GM21619 (cell line): ENCODE measurements around the gene PITPNM3.

ENCODE experiments used
- ATAC-seq: cut with Tn5 transposase; IDR thresholded peaks from one replicate; pipeline ENCODE4 v1.9.1; 2021; ENCODE audit not compliant: unreplicated experiment

PITPNM3 gene

GRCh38 chr17:6465206-6466003 is 91.0 kb downstream of the PITPNM3 start:
- ATAC-seq: no peak

- no peak for ATAC-seq
These were observed 91.8 kb downstream of the PITPNM3 start for GRCh38 chr17:6464446-6465041.

GRCh38 chr17:6463616-6464445 is 92.5 kb downstream of the PITPNM3 start:
- no peak for ATAC-seq

- no peak for ATAC-seq
These were observed 93.7 kb downstream of the PITPNM3 start for GRCh38 chr17:6462692-6463091.

- no peak for ATAC-seq
These were observed 94.4 kb downstream of the PITPNM3 start for GRCh38 chr17:6461792-6462524.

GRCh38 chr17:6461246-6461645 is 95.1 kb downstream of the PITPNM3 start:
- no peak for ATAC-seq

- ATAC-seq: no peak
These were observed 95.7 kb downstream of the PITPNM3 start for GRCh38 chr17:6460531-6461161.

GRCh38 chr17:6458460-6458950 is 97.8 kb downstream of the PITPNM3 start:
- ATAC-seq: no peak

GRCh38 chr17:6457688-6458459 is 98.5 kb downstream of the PITPNM3 start:
- ATAC-seq: no peak

- no peak for ATAC-seq
These were observed 99.3 kb downstream of the PITPNM3 start for GRCh38 chr17:6456914-6457687.

GRCh38 chr17:6456321-6456720 is 100.0 kb downstream of the PITPNM3 start:
- ATAC-seq: no peak

GRCh38 chr17:6455321-6455705 is 101.0 kb downstream of the PITPNM3 start:
- no peak for ATAC-seq

- no peak for ATAC-seq
These were observed 101.6 kb downstream of the PITPNM3 start for GRCh38 chr17:6454495-6455320.

- ATAC-seq: no peak
These were observed 102.9 kb downstream of the PITPNM3 start for GRCh38 chr17:6453279-6454024.

GRCh38 chr17:6452471-6453266 is 103.7 kb downstream of the PITPNM3 start:
- ATAC-seq: no peak
